ENCODE results near the gene SYT1.

GRCh38 chr12:79344855-79345847, 480.6 kb downstream of the SYT1 start:
- TF ChIP-seq POLR2AphosphoS5 (IDR thresholded peaks at IDR 0.05): no peak
- TF ChIP-seq POLR2A (IDR thresholded peaks at IDR 0.05; ENCODE audit: low read depth): no peak
